ENCODE results near the gene SMIM14. TPM values are rescaled to one million over a fixed set of nuclear protein-coding genes. Genes with fewer than 3 reads are reported as not detected.
A peak's percentile ranks its signal among the peaks of the same experiment; 100 is the strongest.

The SMIM14 gene
- polyA plus RNA-seq, 3 donors = 13.6 to 152 (median 140) TPM

DNA sequence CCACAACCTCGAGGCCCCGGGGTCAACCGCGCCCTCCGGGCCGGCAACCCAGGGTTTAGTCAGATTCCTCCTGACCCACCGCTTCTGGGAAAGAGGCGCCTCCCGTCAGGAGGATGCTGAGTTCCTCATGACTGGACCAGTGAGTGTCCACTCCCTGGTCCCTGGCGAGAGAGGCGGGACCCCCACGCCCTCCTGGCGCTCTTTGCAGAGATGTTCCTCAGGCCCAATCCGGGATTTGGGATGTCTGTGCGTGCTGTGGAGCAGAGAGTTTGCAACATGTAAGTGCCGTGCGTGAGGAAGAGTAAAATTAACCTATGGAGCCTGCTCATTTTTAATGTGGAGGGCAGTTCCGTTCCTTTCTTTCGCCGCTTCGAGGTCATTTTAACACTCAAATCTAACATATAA is 110.6 kb downstream of the SMIM14 start:
- peaks cover 32% of the 10 kb centered on the region for H3K79me2 ChIP-seq (ENCODE audit: insufficient read depth, low read length)
- no peaks in the 10 kb centered on the region for H4K20me1 ChIP-seq (ENCODE audit: insufficient read depth, low read length)

DNA sequence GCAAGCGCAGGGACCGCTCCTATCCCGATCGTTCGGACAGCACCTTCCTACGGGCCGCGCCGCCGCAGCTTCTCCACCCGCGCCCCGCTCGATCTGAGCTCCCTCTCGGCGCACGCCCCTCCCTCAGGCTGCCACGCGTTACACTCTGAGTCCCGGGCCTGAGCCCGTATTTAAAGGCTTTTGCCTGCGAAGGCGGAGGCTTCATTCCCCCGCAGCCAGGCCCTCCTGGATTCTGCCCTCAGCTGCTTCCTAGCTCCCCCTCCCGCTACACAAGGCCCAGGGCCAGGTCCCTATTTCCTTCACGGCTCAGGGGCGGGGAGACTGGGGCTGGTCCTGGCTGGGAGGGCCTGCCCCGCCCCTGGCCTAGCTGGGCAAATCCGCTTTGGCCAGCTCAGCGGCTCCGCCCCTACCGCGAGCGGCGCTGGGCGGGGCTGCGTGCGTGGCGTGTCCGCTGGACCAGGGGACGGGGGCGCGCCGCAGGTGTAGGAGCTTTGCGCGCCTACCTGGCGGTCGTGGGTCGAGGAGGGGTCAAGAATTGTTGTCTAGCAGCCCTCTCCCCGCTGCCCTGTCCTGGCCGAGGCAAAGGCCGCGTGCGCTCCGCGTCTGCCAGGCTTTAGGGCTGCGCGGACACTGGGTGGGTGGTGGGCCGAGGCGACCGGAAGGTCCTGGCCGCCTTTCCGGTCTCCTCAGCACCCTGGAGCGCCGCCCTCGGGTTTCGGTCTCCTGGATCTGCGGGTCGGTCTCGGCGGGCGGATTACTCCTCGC is 111.2 kb downstream of the SMIM14 start, which contains the start of gene UGDH:
TSS of gene UGDH (minus strand) at position 144 of the 765 bp plus-strand sequence. CDS start 5,927 bp downstream, outside the sequence.
- H3K27ac Mint-ChIP-seq = peak within 1 kb of the TSS; percentile 66 to 96 (median 88)
- peaks cover 17 to 19% of the 10 kb centered on the region in 2 donors for H3K4me1 ChIP-seq (ENCODE audit: control insufficient read depth in 1 of 2, insufficient read depth in 2 of 2, low read length in 2 of 2)
- H2AFZ ChIP-seq (ENCODE audit: insufficient read depth, low read depth, low read length, poor library complexity, severe bottlenecking) = peak within 1 kb of the TSS; percentile 97
- H3K4me3 Mint-ChIP-seq = peak within 1 kb of the TSS; percentile 99 to 100
- H3K4me2 ChIP-seq (replicated peaks; ENCODE audit: extremely low read depth, low read length, poor library complexity, severe bottlenecking) = peak within 1 kb of the TSS; percentile 81
- H3K27me3 Mint-ChIP-seq (ENCODE audit: low read depth in 3 of 3) = peaks cover 0 to 2% (median 0%) of the 10 kb centered on the region in 3 donors
- H3K36me3 Mint-ChIP-seq = peaks cover 17 to 20% of the 10 kb centered on the region in 2 donors
- intact Hi-C loops (cut with micrococcal nuclease) = loop anchor here (5.0 to 10.0 kb wide), 4 partner anchors 45 to 110 kb away; partner anchors contain the start of genes SMIM14 (in 2 of the 2), LIAS (in 1 of the 2) and RPL9 (in 1 of the 2)
- no peaks in the 10 kb centered on the region for H4K20me1 ChIP-seq (ENCODE audit: insufficient read depth, low read length)
- peaks cover 22% of the 10 kb centered on the region for H3K4me1 Mint-ChIP-seq
- no peaks in the 10 kb centered on the region for H3K27me3 ChIP-seq (ENCODE audit: control insufficient read depth in 2 of 2, insufficient read depth in 2 of 2, low read length in 2 of 2)
- peak within 1 kb of the TSS; percentile 24 to 90 for H3K27ac ChIP-seq (ENCODE audit: low read depth in 1 of 2, low read length in 2 of 2)
- WGBS (ENCODE audit: insufficient coverage) = under 1% methylated on average over 72 of the region's 73 CpGs
- TF ChIP-seq, protein P1, sequence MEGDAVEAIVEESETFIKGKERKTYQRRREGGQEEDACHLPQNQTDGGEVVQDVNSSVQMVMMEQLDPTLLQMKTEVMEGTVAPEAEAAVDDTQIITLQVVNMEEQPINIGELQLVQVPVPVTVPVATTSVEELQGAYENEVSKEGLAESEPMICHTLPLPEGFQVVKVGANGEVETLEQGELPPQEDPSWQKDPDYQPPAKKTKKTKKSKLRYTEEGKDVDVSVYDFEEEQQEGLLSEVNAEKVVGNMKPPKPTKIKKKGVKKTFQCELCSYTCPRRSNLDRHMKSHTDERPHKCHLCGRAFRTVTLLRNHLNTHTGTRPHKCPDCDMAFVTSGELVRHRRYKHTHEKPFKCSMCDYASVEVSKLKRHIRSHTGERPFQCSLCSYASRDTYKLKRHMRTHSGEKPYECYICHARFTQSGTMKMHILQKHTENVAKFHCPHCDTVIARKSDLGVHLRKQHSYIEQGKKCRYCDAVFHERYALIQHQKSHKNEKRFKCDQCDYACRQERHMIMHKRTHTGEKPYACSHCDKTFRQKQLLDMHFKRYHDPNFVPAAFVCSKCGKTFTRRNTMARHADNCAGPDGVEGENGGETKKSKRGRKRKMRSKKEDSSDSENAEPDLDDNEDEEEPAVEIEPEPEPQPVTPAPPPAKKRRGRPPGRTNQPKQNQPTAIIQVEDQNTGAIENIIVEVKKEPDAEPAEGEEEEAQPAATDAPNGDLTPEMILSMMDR (IDR thresholded peaks at IDR 0.05) = no peak
- peaks cover 32% of the 10 kb centered on the region for H3K79me2 ChIP-seq (ENCODE audit: insufficient read depth, low read length)
- H3K36me3 ChIP-seq (replicated peaks in 1 of 2; ENCODE audit: control insufficient read depth in 1 of 2, insufficient read depth in 2 of 2, low read length in 2 of 2) = peaks cover 0 to 2% of the 10 kb centered on the region in 2 donors
- H3K9ac ChIP-seq (ENCODE audit: insufficient read depth, low read length, poor library complexity, severe bottlenecking) = peak within 1 kb of the TSS; percentile 89
- peak within 1 kb of the TSS; percentile 71 to 83 (median 83) for H3K4me3 ChIP-seq (replicated peaks in 1 of 3; ENCODE audit: low read depth in 2 of 3, low read length in 3 of 3)
- H3K9me3 ChIP-seq (replicated peaks in 1 of 2; ENCODE audit: control insufficient read depth in 1 of 2, insufficient read depth in 1 of 2, low read length in 2 of 2) = peaks cover 0 to 10% of the 10 kb centered on the region in 2 donors
- DNase-seq = peak; percentile 85 to 91 (median 88)
- peaks cover 14 to 24% (median 21%) of the 10 kb centered on the region in 7 donors for H3K9me3 Mint-ChIP-seq

More for the DNA sequence above, 110.6 kb downstream of the SMIM14 start:
- H3K27me3 ChIP-seq (ENCODE audit: control insufficient read depth in 2 of 2, insufficient read depth in 2 of 2, low read length in 2 of 2) = no peaks in the 10 kb centered on the region
- Mint-ChIP-seq H3K4me1 (peaks cover 22% of the 10 kb centered on the region), H3K4me3 (peak overlapping the region; percentile 99 to 100), H3K27me3 (ENCODE audit: low read depth in 3 of 3) (peaks cover 0 to 2% (median 0%) of the 10 kb centered on the region in 3 donors), H3K9me3 (peaks cover 16 to 30% (median 23%) of the 10 kb centered on the region in 7 donors), H3K27ac (peak overlapping the region; percentile 52 to 96 (median 69)), H3K36me3 (peaks cover 23 to 26% of the 10 kb centered on the region in 2 donors)
- peak overlapping the region; percentile 89 for H3K9ac ChIP-seq (ENCODE audit: insufficient read depth, low read length, poor library complexity, severe bottlenecking)
- WGBS (ENCODE audit: insufficient coverage) = 0% methylated on average over 15 of the region's 21 CpGs
- H3K9me3 ChIP-seq (replicated peaks in 1 of 2; ENCODE audit: control insufficient read depth in 1 of 2, insufficient read depth in 1 of 2, low read length in 2 of 2) = peaks cover 0 to 10% of the 10 kb centered on the region in 2 donors
- peaks cover 17 to 19% of the 10 kb centered on the region in 2 donors for H3K4me1 ChIP-seq (ENCODE audit: control insufficient read depth in 1 of 2, insufficient read depth in 2 of 2, low read length in 2 of 2)
- H3K36me3 ChIP-seq (replicated peaks in 1 of 2; ENCODE audit: control insufficient read depth in 1 of 2, insufficient read depth in 2 of 2, low read length in 2 of 2) = peaks cover 0 to 2% of the 10 kb centered on the region in 2 donors
- peak overlapping the region; percentile 81 for H3K4me2 ChIP-seq (replicated peaks; ENCODE audit: extremely low read depth, low read length, poor library complexity, severe bottlenecking)
- intact Hi-C loops (cut with micrococcal nuclease) = loop anchor here (5.0 to 10.0 kb wide), 4 partner anchors 46 to 109 kb away; partner anchors contain the start of genes SMIM14 (in 2 of the 2), LIAS (in 1 of the 2) and RPL9 (in 1 of the 2)
- TF ChIP-seq, protein P1 (IDR thresholded peaks at IDR 0.05) = no peak
- H2AFZ ChIP-seq (ENCODE audit: insufficient read depth, low read depth, low read length, poor library complexity, severe bottlenecking) = peak overlapping the region; percentile 97
- no peak for DNase-seq
- H3K27ac ChIP-seq (ENCODE audit: low read depth in 1 of 2, low read length in 2 of 2) = peak overlapping the region; percentile 22 to 90
- H3K4me3 ChIP-seq (replicated peaks in 1 of 3; ENCODE audit: low read depth in 2 of 3, low read length in 3 of 3) = peak overlapping the region; percentile 71 to 83 (median 83)
